Neutrophil (primary cell): ENCODE data around the gene CABS1.

ENCODE experiments used
- H3K27ac ChIP-seq: fragments of 200-600 bp; sonication (generic); 2 replicates; pipeline ENCODE4 v1.5.1; 2016; ENCODE audit warnings: mild to moderate bottlenecking, moderate library complexity
- H3K27me3 ChIP-seq: fragments of 200-600 bp; sonication (generic); 2 replicates; pipeline ENCODE4 v1.6.0; 2016; ENCODE audit warnings: mild to moderate bottlenecking
- H3K36me3 ChIP-seq: fragments of 200-600 bp; sonication (generic); 2 replicates; pipeline ENCODE4 v1.5.1; 2017
- H3K4me1 ChIP-seq, 2 experiments: fragments of 200-600 bp in 1 of 2; sonication (generic) in 1 of 2; 1 replicate in 1 of 2; 2 replicates in 1 of 2; pipeline versions ENCODE4 v1.5.1 to v1.6.1; 2013 to 2016; ENCODE audit warnings: low read depth in 1 of 2, low read length in 1 of 2, mild to moderate bottlenecking in 1 of 2, moderate library complexity in 1 of 2; ENCODE audit not compliant: control insufficient read depth in 1 of 2, insufficient read depth in 1 of 2
- H3K4me3 ChIP-seq, 2 experiments: fragments of 200-600 bp in 1 of 2; sonication (generic) in 1 of 2; 1 replicate in 1 of 2; 2 replicates in 1 of 2; pipeline ENCODE4 v1.5.1; 2013 to 2016; ENCODE audit warnings: low read depth in 1 of 2, low read length in 1 of 2, mild to moderate bottlenecking in 1 of 2, moderate library complexity in 1 of 2
- H3K9me3 ChIP-seq: fragments of 200-600 bp; sonication (generic); 2 replicates; pipeline ENCODE4 v1.5.1; 2016
- TF ChIP-seq, protein P1 (sequence below): fragments of 200-600 bp; sonication (generic); IDR thresholded peaks from 2 replicates; pipeline ENCODE4 v1.5.1; 2016; ENCODE audit warnings: antibody characterized with exemption

The CABS1 gene

DNA sequence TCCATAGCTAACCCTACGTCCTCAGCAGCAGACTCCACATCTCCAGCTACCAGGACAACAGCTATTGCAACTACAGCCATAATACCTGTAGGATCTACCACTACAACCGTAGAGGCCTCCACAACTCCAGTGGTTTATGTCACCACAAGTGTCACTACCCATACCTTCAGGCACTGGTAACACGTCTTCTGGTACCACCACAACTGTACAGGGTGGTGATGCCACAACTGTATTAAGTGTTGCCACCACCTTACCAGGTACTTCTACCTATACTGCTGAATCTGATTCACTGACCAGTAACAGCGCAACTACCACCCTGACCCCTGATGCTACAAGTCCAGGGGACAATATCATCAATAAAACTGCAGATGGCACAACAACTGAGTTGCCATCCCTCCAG, 34.6 kb upstream of the CABS1 start:
- TF ChIP-seq, protein P1, sequence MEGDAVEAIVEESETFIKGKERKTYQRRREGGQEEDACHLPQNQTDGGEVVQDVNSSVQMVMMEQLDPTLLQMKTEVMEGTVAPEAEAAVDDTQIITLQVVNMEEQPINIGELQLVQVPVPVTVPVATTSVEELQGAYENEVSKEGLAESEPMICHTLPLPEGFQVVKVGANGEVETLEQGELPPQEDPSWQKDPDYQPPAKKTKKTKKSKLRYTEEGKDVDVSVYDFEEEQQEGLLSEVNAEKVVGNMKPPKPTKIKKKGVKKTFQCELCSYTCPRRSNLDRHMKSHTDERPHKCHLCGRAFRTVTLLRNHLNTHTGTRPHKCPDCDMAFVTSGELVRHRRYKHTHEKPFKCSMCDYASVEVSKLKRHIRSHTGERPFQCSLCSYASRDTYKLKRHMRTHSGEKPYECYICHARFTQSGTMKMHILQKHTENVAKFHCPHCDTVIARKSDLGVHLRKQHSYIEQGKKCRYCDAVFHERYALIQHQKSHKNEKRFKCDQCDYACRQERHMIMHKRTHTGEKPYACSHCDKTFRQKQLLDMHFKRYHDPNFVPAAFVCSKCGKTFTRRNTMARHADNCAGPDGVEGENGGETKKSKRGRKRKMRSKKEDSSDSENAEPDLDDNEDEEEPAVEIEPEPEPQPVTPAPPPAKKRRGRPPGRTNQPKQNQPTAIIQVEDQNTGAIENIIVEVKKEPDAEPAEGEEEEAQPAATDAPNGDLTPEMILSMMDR = no peak
- H3K4me3 ChIP-seq = no peak overlapping the region
- H3K36me3 ChIP-seq = no peaks in the 10 kb centered on the region
- no peaks in the 10 kb centered on the region for H3K4me1 ChIP-seq
- H3K9me3 ChIP-seq = no peaks in the 10 kb centered on the region
- no peak overlapping the region for H3K27ac ChIP-seq
- H3K27me3 ChIP-seq = no peaks in the 10 kb centered on the region

DNA sequence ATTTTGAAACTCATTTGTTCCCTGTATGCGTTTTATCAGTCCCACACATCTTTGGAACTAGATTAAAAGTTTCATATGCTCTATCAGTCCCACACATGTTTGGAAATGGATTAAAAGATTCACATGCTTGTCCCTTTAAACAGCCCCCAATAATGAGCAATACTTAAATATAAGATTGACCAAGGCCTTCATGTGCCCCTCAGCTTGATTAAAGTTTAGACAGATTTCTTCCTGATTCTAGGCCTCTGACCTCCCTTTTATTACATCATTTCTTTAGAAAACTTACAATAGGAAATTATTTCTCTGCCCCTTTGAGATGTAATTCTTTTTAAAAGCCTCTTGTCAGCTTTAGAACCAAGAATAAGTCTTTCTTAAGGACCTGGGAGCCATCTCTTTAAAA, 31.7 kb upstream of the CABS1 start:
- Histone ChIP-seq H3K27ac (no peak overlapping the region), H3K4me1 (no peaks in the 10 kb centered on the region), H3K4me3 (no peak overlapping the region), H3K9me3 (no peaks in the 10 kb centered on the region), H3K27me3 (no peaks in the 10 kb centered on the region), H3K36me3 (no peaks in the 10 kb centered on the region)
- TF ChIP-seq, protein P1 = no peak

GRCh38 chr4:70305601-70306000, 29.2 kb upstream of the CABS1 start:
- TF ChIP-seq, protein P1 = no peak
- Histone ChIP-seq H3K4me1 (no peaks in the 10 kb centered on the region), H3K27ac (no peak overlapping the region), H3K27me3 (no peaks in the 10 kb centered on the region), H3K4me3 (no peak overlapping the region), H3K9me3 (no peaks in the 10 kb centered on the region), H3K36me3 (no peaks in the 10 kb centered on the region)

DNA sequence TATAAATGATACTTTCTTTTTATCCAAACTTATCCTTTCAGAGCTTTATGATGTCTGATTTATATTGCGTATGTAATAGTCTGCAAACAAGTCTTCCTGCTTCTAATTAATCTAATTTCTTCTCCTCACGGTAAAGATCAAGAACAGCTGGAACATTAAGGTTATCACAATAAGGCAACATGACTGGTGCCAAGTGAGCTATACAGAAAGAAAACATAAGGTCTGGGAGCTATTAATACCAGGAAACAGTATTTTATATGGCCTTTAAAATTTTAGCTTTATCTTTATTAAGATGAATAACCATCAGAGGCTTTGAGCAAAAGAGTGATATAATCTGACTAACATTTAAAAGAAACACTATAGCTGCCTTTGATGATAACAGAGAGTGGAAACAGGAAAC, 28.7 kb upstream of the CABS1 start:
- H3K4me1 ChIP-seq = no peaks in the 10 kb centered on the region
- no peaks in the 10 kb centered on the region for H3K36me3 ChIP-seq
- H3K27ac ChIP-seq = no peak overlapping the region
- no peaks in the 10 kb centered on the region for H3K27me3 ChIP-seq
- H3K9me3 ChIP-seq = no peaks in the 10 kb centered on the region
- H3K4me3 ChIP-seq = no peak overlapping the region
- TF ChIP-seq, protein P1 = no peak

DNA sequence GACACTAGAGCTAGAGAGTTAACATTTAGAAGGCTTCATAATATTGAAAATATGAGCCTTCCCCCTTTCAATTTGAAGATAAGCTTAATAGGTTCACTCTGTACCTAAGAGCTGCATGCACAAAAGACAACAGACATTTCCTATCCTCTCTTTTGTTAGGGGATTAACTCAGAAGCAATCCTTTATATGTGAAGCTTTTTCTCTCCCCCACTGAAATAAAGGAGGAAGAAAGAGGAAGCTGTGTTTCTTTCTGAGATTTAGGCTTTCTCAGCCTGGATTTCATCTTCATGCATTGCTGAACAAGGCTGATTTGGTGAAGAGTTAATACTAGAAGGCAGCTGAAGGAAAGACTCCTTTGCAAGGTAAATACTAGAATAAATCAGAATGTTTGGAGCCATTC, 21.0 kb upstream of the CABS1 start:
- Histone ChIP-seq H3K4me3 (no peak overlapping the region), H3K36me3 (no peaks in the 10 kb centered on the region), H3K4me1 (no peaks in the 10 kb centered on the region), H3K27me3 (no peaks in the 10 kb centered on the region), H3K9me3 (no peaks in the 10 kb centered on the region), H3K27ac (no peak overlapping the region)
- TF ChIP-seq, protein P1 = no peak

DNA sequence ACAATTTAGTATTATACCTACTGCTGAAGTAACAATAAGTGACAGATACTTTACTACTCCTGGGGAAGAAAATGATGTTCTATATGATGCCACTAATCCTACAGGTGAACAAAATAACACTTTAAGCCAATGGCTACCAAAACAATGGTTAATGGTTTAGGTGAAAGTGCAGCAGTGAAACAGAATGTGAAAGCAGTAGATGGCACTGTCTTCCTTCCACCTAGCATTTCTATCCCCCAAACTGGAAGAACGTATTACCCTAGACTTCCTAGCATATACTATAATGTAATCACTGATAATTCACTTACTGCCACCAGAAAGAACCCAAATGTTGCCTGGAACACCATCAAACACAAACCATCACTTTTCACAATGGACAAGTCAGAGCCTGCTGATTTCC, 18.9 kb upstream of the CABS1 start:
- H3K4me1 ChIP-seq = no peaks in the 10 kb centered on the region
- TF ChIP-seq, protein P1 = no peak
- H3K4me3 ChIP-seq = no peak overlapping the region
- H3K27ac ChIP-seq = no peak overlapping the region
- H3K27me3 ChIP-seq = no peaks in the 10 kb centered on the region
- H3K9me3 ChIP-seq = no peaks in the 10 kb centered on the region
- no peaks in the 10 kb centered on the region for H3K36me3 ChIP-seq
